IMR-90 (cell line): ENCODE results near the gene CACNA2D4. TPM values are rescaled to one million over a fixed set of nuclear protein-coding genes. Genes with fewer than 3 reads are reported as not detected.

Experiments
- ATAC-seq: fragments of 200-7000 bp; cut with Tn5 transposase; 2 replicates; pipeline ENCODE4 v1.9.1; 2020; ENCODE audit warnings: low read depth, mild to moderate bottlenecking, moderate library complexity
- BruUV-seq: library from RNA; stranded (reverse); fragments of 400-500 nt; replicated peaks from 2 replicates; lab custom pipeline; 2021; lab: Mats Ljungman, UMichigan
- CTCF ChIA-PET: fragments of 300-600 bp; formaldehyde crosslinking; extraction: SDS; loops from one replicate; lab custom pipeline; 2021; ENCODE audit warnings: antibody characterized with exemption; lab: Yijun Ruan, JAX
- POLR2A ChIA-PET: fragments of 300-600 bp; sonication (Branson Sonifier 250); formaldehyde crosslinking; loops from one replicate; lab custom pipeline; 2022; ENCODE audit warnings: antibody characterized with exemption; ENCODE audit not compliant: unreplicated experiment; lab: Charles Lee
- DNase-seq: peaks from one replicate; pipeline ENCODE4 v3.0.0; 2013
- H2AFZ ChIP-seq: replicated peaks from 2 replicates; pipeline ENCODE3; 2013; ENCODE audit warnings: low read length, mild to moderate bottlenecking; ENCODE audit not compliant: poor library complexity
- H2AK5ac ChIP-seq: 2 replicates; pipeline ENCODE4 v1.6.1; 2013; ENCODE audit warnings: low read depth, low read length, inconsistent platforms
- H2AK9ac ChIP-seq: replicated peaks from 2 replicates; pipeline ENCODE3; 2013; ENCODE audit warnings: mild to moderate bottlenecking, low read depth, low read length, moderate library complexity; ENCODE audit not compliant: poor library complexity
- H2BK120ac ChIP-seq: 2 replicates; pipeline ENCODE4 v1.6.1; 2013; ENCODE audit warnings: low read depth, low read length, inconsistent platforms
- H2BK15ac ChIP-seq: 3 replicates; pipeline ENCODE4 v1.6.1; 2013; ENCODE audit warnings: low read depth, low read length, inconsistent platforms
- H2BK20ac ChIP-seq: 2 replicates; pipeline ENCODE4 v1.6.1; 2013; ENCODE audit warnings: low read depth, mild to moderate bottlenecking, inconsistent platforms, low read length, moderate library complexity
- H2BK5ac ChIP-seq: 2 replicates; pipeline ENCODE4 v1.6.1; 2013; ENCODE audit warnings: mild to moderate bottlenecking, low read depth, low read length, inconsistent platforms; ENCODE audit not compliant: poor library complexity, severe bottlenecking
- H3K14ac ChIP-seq: replicated peaks from 2 replicates; pipeline ENCODE4 v1.6.1; 2013; ENCODE audit warnings: low read depth, low read length, inconsistent platforms
- H3K18ac ChIP-seq: 2 replicates; pipeline ENCODE4 v1.6.1; 2013; ENCODE audit warnings: low read depth, low read length, control low read depth
- H3K23ac ChIP-seq: 2 replicates; pipeline ENCODE4 v1.6.1; 2013; ENCODE audit warnings: low read depth, low read length, inconsistent platforms
- H3K27ac ChIP-seq: 2 replicates; pipeline ENCODE4 v1.5.1; 2013; ENCODE audit warnings: mild to moderate bottlenecking, control low read depth, low read length; ENCODE audit not compliant: insufficient read depth
- H3K27me3 ChIP-seq: 2 replicates; pipeline ENCODE4 v1.6.1; 2013; ENCODE audit warnings: low read length; ENCODE audit not compliant: control insufficient read depth, insufficient read depth
- H3K36me3 ChIP-seq: 2 replicates; pipeline ENCODE4 v1.6.1; 2013; ENCODE audit warnings: low read length, mixed read lengths; ENCODE audit not compliant: control insufficient read depth, insufficient read depth
- H3K4ac ChIP-seq: 2 replicates; pipeline ENCODE4 v1.6.1; 2013; ENCODE audit warnings: low read depth, low read length, inconsistent platforms
- H3K4me1 ChIP-seq: 2 replicates; pipeline ENCODE4 v1.6.1; 2013; ENCODE audit warnings: low read length, mixed read lengths; ENCODE audit not compliant: control insufficient read depth, insufficient read depth
- H3K4me2 ChIP-seq: 2 replicates; pipeline ENCODE4 v1.6.1; 2013; ENCODE audit warnings: low read depth, mild to moderate bottlenecking, control low read depth, low read length, moderate library complexity
- H3K4me3 ChIP-seq: 2 replicates; pipeline ENCODE4 v1.5.1; 2013; ENCODE audit warnings: low read depth, mild to moderate bottlenecking, control low read depth, low read length, moderate library complexity; ENCODE audit not compliant: insufficient read depth
- H3K56ac ChIP-seq: 2 replicates; pipeline ENCODE4 v1.6.1; 2013; ENCODE audit warnings: low read length, inconsistent platforms; ENCODE audit not compliant: insufficient read depth; ENCODE audit errors: extremely low read depth
- H3K79me1 ChIP-seq, 2 experiments: 2 replicates each; pipeline ENCODE4 v1.6.1; 2013; ENCODE audit warnings: low read length in 2 of 2, inconsistent platforms in 1 of 2, low read depth in 1 of 2
- H3K9ac ChIP-seq: 2 replicates; pipeline ENCODE4 v1.6.1; 2013; ENCODE audit warnings: low read depth, low read length, control low read depth
- H3K9me1 ChIP-seq: 2 replicates; pipeline ENCODE4 v1.6.1; 2013; ENCODE audit warnings: low read length, inconsistent platforms; ENCODE audit not compliant: insufficient read depth
- H3K9me3 ChIP-seq: 2 replicates; pipeline ENCODE4 v1.6.1; 2013; ENCODE audit warnings: low read length; ENCODE audit not compliant: control insufficient read depth, insufficient read depth
- H4K20me1 ChIP-seq: 2 replicates; pipeline ENCODE4 v1.6.1; 2013; ENCODE audit warnings: low read length, inconsistent platforms; ENCODE audit not compliant: insufficient read depth
- H4K5ac ChIP-seq: 2 replicates; pipeline ENCODE4 v1.6.1; 2013; ENCODE audit warnings: mild to moderate bottlenecking, low read depth, low read length, control low read depth
- H4K8ac ChIP-seq, 2 experiments: 2 replicates each; pipeline ENCODE4 v1.6.1; 2013; ENCODE audit warnings: low read depth in 2 of 2, low read length in 2 of 2, control low read depth in 1 of 2, inconsistent platforms in 1 of 2
- H4K91ac ChIP-seq: 2 replicates; pipeline ENCODE4 v1.6.1; 2013; ENCODE audit warnings: low read depth, low read length, inconsistent platforms; ENCODE audit not compliant: insufficient read depth
- CEBPB ChIP-seq: IDR thresholded peaks from 2 replicates; pipeline ENCODE4 v1.6.1; 2012; ENCODE audit warnings: low read depth, low read length, improper control_type of control experiment
- FOS ChIP-seq: fragments of 150-350 bp; IDR thresholded peaks from 2 replicates; pipeline ENCODE4 v1.6.1; 2016; ENCODE audit warnings: low read depth, low read length
- MAZ ChIP-seq: IDR thresholded peaks from 2 replicates; pipeline ENCODE4 v1.6.1; 2012; ENCODE audit warnings: low read depth, mild to moderate bottlenecking, low read length, improper control_type of control experiment, moderate library complexity, borderline replicate concordance
- MXI1 ChIP-seq: IDR thresholded peaks from 2 replicates; pipeline ENCODE4 v1.6.1; 2012; ENCODE audit warnings: low read depth, mild to moderate bottlenecking, low read length, moderate library complexity, borderline replicate concordance
- NFE2L2 ChIP-seq: fragments of 150-350 bp; IDR thresholded peaks from 2 replicates; pipeline ENCODE4 v1.6.1; 2016; ENCODE audit warnings: low read depth, mild to moderate bottlenecking, low read length
- POLR2A ChIP-seq: IDR thresholded peaks from 2 replicates; pipeline ENCODE4 v1.6.1; 2012; ENCODE audit warnings: mild to moderate bottlenecking, low read depth, low read length
- RAD21 ChIP-seq: IDR thresholded peaks from 2 replicates; pipeline ENCODE4 v1.6.1; 2012; ENCODE audit warnings: low read length, improper control_type of control experiment
- RCOR1 ChIP-seq: IDR thresholded peaks from 2 replicates; pipeline ENCODE4 v1.6.1; 2012; ENCODE audit warnings: mild to moderate bottlenecking, low read length, improper control_type of control experiment; ENCODE audit not compliant: insufficient replicate concordance
- RFX5 ChIP-seq: IDR thresholded peaks from 2 replicates; pipeline ENCODE4 v1.8.0; 2012; ENCODE audit warnings: low read depth, mild to moderate bottlenecking, low read length, moderate library complexity
- SMC3 ChIP-seq: fragments of 150-350 bp; IDR thresholded peaks from 2 replicates; pipeline ENCODE4 v1.6.1; 2016; ENCODE audit warnings: low read depth, mild to moderate bottlenecking, antibody characterized with exemption, low read length, moderate library complexity
- WGBS, 2 experiments: methylation state at CpG; one replicate each; pipeline versions ENCODE4 v1.1.5 to v1.1.7; 2013; ENCODE audit warnings: missing lambda C conversion rate in 2 of 2; ENCODE audit not compliant: insufficient read length in 1 of 2; ENCODE audit errors: extremely low coverage in 2 of 2; 5-methylcytosine and 5-hydroxymethylcytosine counted together
- dilution Hi-C: fragments of 300-500 bp; cut with HindIII; formaldehyde crosslinking; loops from one replicate; pipeline ENCODE4 v1.14.3; 2018; ENCODE audit warnings: low sequenced_read_pairs; ENCODE audit not compliant: unreplicated experiment
- in situ Hi-C: fragments of 300-500 bp; cut with MboI; formaldehyde crosslinking; loops from 3 replicates; pipeline ENCODE4 v1.14.3; 2019; ENCODE audit warnings: low sequenced_read_pairs, inconsistent platforms, mixed read lengths
- intact Hi-C: fragments of 100-400 bp; cut with micrococcal nuclease; formaldehyde crosslinking; loops from 2 replicates; pipeline ENCODE4 v1.10.0; 2022
- polyA plus RNA-seq, 3 experiments: library from polyadenylated mRNA; depleted of rRNA; stranded (reverse); fragments of >200 nt; gene quantifications; 2 replicates each; pipeline ENCODE4 v1.2.3, GENCODE V29; 2012; ENCODE audit warnings: low replicate concordance in 1 of 3
- total RNA-seq: library from RNA; depleted of rRNA; stranded (reverse); fragments of >200 nt; gene quantifications from 2 replicates; pipeline ENCODE4 v1.2.3, GENCODE V29; 2012
- TF ChIP-seq, protein P1 (sequence below): fragments of 150-350 bp; IDR thresholded peaks from 2 replicates; pipeline ENCODE4 v1.6.1; 2017; ENCODE audit warnings: mild to moderate bottlenecking, antibody characterized with exemption, low read length, low read depth

The CACNA2D4 gene
- total and polyA plus RNA-seq, 2 of the 4 experiments (the other 2 are of a cell fraction), result 0.18 to 0.22 TPM

- no peak overlapping the region for H3K56ac ChIP-seq
- no peak overlapping the region for H2BK15ac ChIP-seq
- no peak overlapping the region for H2BK5ac ChIP-seq
- no peak overlapping the region for H3K18ac ChIP-seq
- H3K4ac ChIP-seq, result no peak overlapping the region
- dilution Hi-C loops, result no loop called here
- DNase-seq (no peak), ATAC-seq (no peak)
- H2AFZ ChIP-seq, result no peak overlapping the region
- TF ChIP-seq MXI1 (no peak), NFE2L2 (no peak), SMC3 (no peak), FOS (no peak), CEBPB (no peak), RCOR1 (no peak), POLR2A (no peak), MAZ (no peak), RAD21 (no peak), RFX5 (no peak)
- TF ChIP-seq, protein P1, sequence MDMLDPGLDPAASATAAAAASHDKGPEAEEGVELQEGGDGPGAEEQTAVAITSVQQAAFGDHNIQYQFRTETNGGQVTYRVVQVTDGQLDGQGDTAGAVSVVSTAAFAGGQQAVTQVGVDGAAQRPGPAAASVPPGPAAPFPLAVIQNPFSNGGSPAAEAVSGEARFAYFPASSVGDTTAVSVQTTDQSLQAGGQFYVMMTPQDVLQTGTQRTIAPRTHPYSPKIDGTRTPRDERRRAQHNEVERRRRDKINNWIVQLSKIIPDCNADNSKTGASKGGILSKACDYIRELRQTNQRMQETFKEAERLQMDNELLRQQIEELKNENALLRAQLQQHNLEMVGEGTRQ, result no peak
- no peak overlapping the region for H3K14ac ChIP-seq
- H4K5ac ChIP-seq, result no peak overlapping the region
- no peak overlapping the region for H2AK5ac ChIP-seq
- H3K27me3 ChIP-seq, result peaks cover 79% of the 10 kb centered on the region
- in situ Hi-C loops, result loop anchor here (25.0 kb wide), 1 partner anchor 466 kb away; no protein-coding TSS in a partner anchor
- H4K91ac ChIP-seq, result no peak overlapping the region
- no peaks in the 10 kb centered on the region for H3K9me3 ChIP-seq
- no peak overlapping the region for H4K8ac ChIP-seq
- ChIA-PET POLR2A (no interaction called here), CTCF (no interaction called here)
- no TSS peak for BruUV-seq
- H3K27ac ChIP-seq, result no peak overlapping the region
- H3K36me3 ChIP-seq, result no peaks in the 10 kb centered on the region
- no peak overlapping the region for H2BK20ac ChIP-seq
- no peaks in the 10 kb centered on the region for H3K4me1 ChIP-seq
- no peak overlapping the region for H3K9ac ChIP-seq
- WGBS, 2 experiments, result 52% methylated on average over 6 of the region's 11 CpGs; no CpG with 5 or more reads in 1 of the 2 experiments
- H3K23ac ChIP-seq, result no peak overlapping the region
- no peaks in the 10 kb centered on the region for H4K20me1 ChIP-seq
- intact Hi-C loops, result no loop called here
- no peak overlapping the region for H3K4me3 ChIP-seq
- no peak overlapping the region for H2AK9ac ChIP-seq
- no peaks in the 10 kb centered on the region for H3K79me1 ChIP-seq
- no peak overlapping the region for H3K4me2 ChIP-seq
- no peak overlapping the region for H2BK120ac ChIP-seq
- no peaks in the 10 kb centered on the region; the same call in 1 of the 2 replicates for H3K9me1 ChIP-seq
Observed at GRCh38 chr12:1820896-1821291, 97.6 kb downstream of the CACNA2D4 start.
